RWPE2 (cell line): Measurements from ENCODE around the gene PCED1A.

Source experiments
- ATAC-seq: fragments of 200-7000 bp; cut with Tn5 transposase; 3 replicates; pipeline ENCODE4 v1.9.1; 2021; ENCODE audit warnings: low read depth
- DNase-seq: peaks from one replicate; pipeline ENCODE4 v3.0.0-alpha.2; 2020; ENCODE audit warnings: low spot score
- H3K27ac ChIP-seq: fragments of 450-650 bp; 2 replicates; pipeline ENCODE4 v1.5.1; 2017; ENCODE audit warnings: mild to moderate bottlenecking; ENCODE audit not compliant: poor library complexity, severe bottlenecking
- H3K27me3 ChIP-seq: fragments of 250-450 bp; sonication (Bioruptor Pico); 2 replicates; pipeline ENCODE4 v1.5.1; 2021; ENCODE audit warnings: mild to moderate bottlenecking, moderate library complexity; ENCODE audit not compliant: insufficient read depth, poor library complexity, severe bottlenecking
- H3K36me3 ChIP-seq: fragments of 250-450 bp; sonication (Bioruptor Pico); 2 replicates; pipeline ENCODE4 v1.5.1; 2020; ENCODE audit warnings: low read depth, mild to moderate bottlenecking, moderate library complexity
- H3K4me1 ChIP-seq: fragments of 250-450 bp; sonication (Bioruptor Pico); 2 replicates; pipeline ENCODE4 v1.5.1; 2021; ENCODE audit warnings: mild to moderate bottlenecking, moderate library complexity; ENCODE audit not compliant: insufficient read depth, poor library complexity, severe bottlenecking
- H3K4me3 ChIP-seq: fragments of 250-450 bp; sonication (Bioruptor Pico); 2 replicates; pipeline ENCODE4 v1.5.1; 2021; ENCODE audit warnings: mild to moderate bottlenecking, moderate library complexity; ENCODE audit not compliant: severe bottlenecking
- H3K9me3 ChIP-seq: fragments of 250-450 bp; sonication (Bioruptor Pico); 2 replicates; pipeline ENCODE4 v1.5.1; 2021; ENCODE audit warnings: mild to moderate bottlenecking, moderate library complexity; ENCODE audit not compliant: severe bottlenecking
- TF ChIP-seq, protein P1 (sequence below): fragments of 450-650 bp; IDR thresholded peaks from one replicate; pipeline ENCODE4 v1.5.1; 2017; ENCODE audit warnings: mild to moderate bottlenecking, moderate library complexity; ENCODE audit not compliant: poor library complexity, severe bottlenecking

The PCED1A gene

DNA sequence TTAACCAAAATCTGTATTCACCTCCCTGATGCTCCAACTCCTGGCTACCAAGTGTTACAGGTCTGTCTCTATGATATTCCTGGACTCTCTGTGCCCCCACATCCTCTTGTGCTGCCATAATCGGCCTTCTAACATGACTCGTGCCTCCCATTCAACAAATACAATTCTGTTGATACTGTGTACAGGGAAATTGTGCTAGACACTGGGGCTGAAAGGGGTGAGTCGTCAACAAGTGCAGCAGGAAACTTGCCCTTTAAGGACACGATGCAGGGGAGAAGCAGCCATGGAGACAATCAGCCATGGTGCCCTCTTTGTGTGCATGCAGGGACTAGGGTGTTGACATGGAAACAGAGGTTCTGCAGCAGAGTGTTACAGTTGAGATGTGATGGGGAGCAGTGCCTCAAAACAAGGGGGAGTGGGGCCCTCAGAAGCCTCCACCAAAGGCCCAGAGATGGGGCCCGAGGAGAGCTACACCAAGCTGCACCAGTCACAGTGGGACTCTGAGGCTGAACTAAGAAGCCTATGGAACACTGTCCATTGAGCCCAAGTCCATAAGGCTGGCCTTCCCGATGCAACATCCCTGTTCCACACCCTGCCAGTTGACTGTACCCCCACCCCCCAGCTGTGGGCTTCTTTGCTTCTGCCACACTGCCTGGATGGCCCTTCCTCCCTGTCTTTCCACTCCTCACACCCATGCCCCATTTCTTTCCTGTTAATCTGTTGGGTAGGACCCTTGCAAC lies 3.1 kb downstream of the PCED1A start:
- ATAC-seq (no peak), DNase-seq (no peak)
- Histone ChIP-seq H3K4me1 (peaks cover 7% of the 10 kb centered on the region), H3K36me3 (peaks cover 10% of the 10 kb centered on the region), H3K27me3 (no peaks in the 10 kb centered on the region), H3K27ac (no peak overlapping the region), H3K4me3 (no peak overlapping the region), H3K9me3 (no peaks in the 10 kb centered on the region)
- TF ChIP-seq, protein P1, sequence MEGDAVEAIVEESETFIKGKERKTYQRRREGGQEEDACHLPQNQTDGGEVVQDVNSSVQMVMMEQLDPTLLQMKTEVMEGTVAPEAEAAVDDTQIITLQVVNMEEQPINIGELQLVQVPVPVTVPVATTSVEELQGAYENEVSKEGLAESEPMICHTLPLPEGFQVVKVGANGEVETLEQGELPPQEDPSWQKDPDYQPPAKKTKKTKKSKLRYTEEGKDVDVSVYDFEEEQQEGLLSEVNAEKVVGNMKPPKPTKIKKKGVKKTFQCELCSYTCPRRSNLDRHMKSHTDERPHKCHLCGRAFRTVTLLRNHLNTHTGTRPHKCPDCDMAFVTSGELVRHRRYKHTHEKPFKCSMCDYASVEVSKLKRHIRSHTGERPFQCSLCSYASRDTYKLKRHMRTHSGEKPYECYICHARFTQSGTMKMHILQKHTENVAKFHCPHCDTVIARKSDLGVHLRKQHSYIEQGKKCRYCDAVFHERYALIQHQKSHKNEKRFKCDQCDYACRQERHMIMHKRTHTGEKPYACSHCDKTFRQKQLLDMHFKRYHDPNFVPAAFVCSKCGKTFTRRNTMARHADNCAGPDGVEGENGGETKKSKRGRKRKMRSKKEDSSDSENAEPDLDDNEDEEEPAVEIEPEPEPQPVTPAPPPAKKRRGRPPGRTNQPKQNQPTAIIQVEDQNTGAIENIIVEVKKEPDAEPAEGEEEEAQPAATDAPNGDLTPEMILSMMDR: no peak

DNA sequence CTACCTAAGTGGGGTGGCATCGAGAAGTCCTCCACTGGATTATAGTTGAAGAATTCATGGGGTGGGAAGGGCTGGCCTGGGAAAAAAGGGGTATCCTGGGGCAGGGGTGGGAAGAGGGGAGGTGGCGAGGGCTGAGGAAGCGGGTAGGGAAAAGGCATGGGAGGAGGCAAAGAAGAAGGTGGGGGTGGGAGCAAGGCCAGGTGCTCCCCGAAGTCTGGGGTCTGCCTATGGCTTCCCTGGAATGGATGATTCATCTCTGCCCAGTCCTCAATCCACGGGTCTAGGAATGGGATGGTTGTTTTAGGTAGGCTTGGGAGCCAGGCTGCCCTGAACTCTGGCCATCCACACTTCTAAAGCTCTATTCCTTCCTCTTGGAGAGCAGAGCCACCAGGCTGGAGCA lies 4.4 kb downstream of the PCED1A start:
- H3K4me1 ChIP-seq: peaks cover 14% of the 10 kb centered on the region
- H3K9me3 ChIP-seq: no peaks in the 10 kb centered on the region
- ATAC-seq (no peak), DNase-seq (no peak)
- H3K36me3 ChIP-seq: peaks cover 10% of the 10 kb centered on the region
- no peak overlapping the region for H3K27ac ChIP-seq
- no peak overlapping the region for H3K4me3 ChIP-seq
- TF ChIP-seq, protein P1: no peak
- no peaks in the 10 kb centered on the region for H3K27me3 ChIP-seq

DNA sequence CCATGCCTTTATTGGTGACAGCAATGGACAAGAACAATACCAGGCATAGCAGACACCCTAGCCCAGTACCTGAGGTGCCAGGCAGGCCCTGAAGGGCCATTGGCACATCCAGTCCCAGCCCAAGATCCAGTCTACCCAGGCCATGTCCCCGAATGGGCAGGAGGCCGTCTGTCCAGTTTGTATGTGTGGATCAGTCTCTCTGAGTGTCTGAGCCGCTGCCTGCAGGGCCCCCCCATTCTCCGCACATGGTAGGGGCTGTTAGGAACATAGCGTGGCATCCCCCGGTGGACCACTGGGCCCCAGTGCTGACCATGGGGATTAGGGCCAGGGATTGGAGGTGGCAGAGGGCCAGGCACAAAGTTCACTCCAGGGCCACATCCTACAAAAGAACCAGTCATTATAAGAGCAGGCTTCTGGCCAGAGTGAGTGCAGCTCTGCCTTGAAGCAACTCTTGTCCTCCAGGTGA lies 5.1 kb downstream of the PCED1A start:
- TF ChIP-seq, protein P1: no peak

DNA sequence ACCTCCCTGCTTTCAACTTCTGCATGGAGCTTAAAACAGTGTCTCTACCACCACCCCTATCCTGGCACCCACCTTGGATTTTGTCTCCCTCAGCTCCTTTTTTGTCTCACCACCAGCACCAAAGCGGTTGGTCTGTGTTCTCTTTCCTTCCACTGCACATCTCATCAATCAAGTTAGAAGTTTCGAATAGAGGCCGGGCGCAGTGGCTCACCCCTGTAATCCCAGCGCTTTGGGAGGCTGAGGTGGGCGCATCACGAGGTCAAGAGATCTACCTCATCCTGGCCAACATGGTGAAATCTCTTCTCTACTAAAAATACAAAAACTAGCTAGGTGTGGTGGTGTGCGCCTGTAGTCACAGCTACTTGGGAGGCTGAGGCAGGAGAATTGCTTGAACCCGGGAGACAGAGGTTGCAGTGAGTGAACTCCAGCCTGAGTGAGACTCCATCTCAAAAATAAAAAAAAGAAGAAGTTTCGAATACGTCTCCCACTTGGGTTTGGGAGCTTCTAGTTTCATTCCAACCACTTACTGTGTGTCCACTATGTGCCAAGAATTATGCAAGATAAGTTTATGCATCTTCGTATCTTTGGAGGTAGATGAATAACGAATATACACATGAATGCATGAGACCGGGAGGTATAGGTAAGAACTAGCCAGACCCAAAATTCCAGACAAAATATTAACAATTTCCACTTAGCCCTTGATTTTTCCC lies 5.9 kb downstream of the PCED1A start:
- peaks cover 10% of the 10 kb centered on the region for H3K36me3 ChIP-seq
- ATAC-seq (no peak), DNase-seq (no peak)

More for the DNA sequence above, 5.1 kb downstream of the PCED1A start:
- Histone ChIP-seq H3K27me3 (no peaks in the 10 kb centered on the region), H3K4me3 (no peak overlapping the region), H3K27ac (no peak overlapping the region), H3K36me3 (peaks cover 10% of the 10 kb centered on the region), H3K9me3 (no peaks in the 10 kb centered on the region), H3K4me1 (peaks cover 14% of the 10 kb centered on the region)
- no peak for ATAC-seq
- DNase-seq: no peak

More for the DNA sequence above, 5.9 kb downstream of the PCED1A start:
- no peak overlapping the region for H3K4me3 ChIP-seq
- peaks cover 11% of the 10 kb centered on the region for H3K4me1 ChIP-seq
- TF ChIP-seq, protein P1: no peak
- no peak overlapping the region for H3K27ac ChIP-seq
- no peaks in the 10 kb centered on the region for H3K27me3 ChIP-seq
- H3K9me3 ChIP-seq: no peaks in the 10 kb centered on the region
